ENCODE results near the gene ATP2A1. TPM values are rescaled to one million over a fixed set of nuclear protein-coding genes. Genes with fewer than 3 reads are reported as not detected.

ATP2A1 gene
- total and polyA plus RNA-seq, 2 donors from 2014 or later, result 0.25 to 0.47 TPM

GRCh38 chr16:28893291-28893690, 15.0 kb downstream of the ATP2A1 start:
- H3K4me1 ChIP-seq (ENCODE audit: control insufficient read depth in 2 of 3, insufficient read depth in 2 of 3, low read depth in 1 of 3, low read length in 3 of 3), result no peaks in the 10 kb centered on the region
- FAIRE-seq, result no peak
- no peaks in the 10 kb centered on the region for H3K36me3 ChIP-seq (ENCODE audit: control insufficient read depth in 2 of 3, insufficient read depth in 3 of 3, low read length in 3 of 3)
- H3K27ac ChIP-seq (ENCODE audit: low read depth in 2 of 2, low read length in 2 of 2), result no peak overlapping the region
- no peak for DNase-seq
- TF ChIP-seq CTCF (IDR thresholded peaks at IDR 0.05; ENCODE audit: borderline replicate concordance, extremely low read depth, insufficient read depth), result no peak
- intact Hi-C loops (cut with DNase I), result no loop called here
- no peaks in the 10 kb centered on the region for H3K27me3 ChIP-seq (ENCODE audit: control insufficient read depth, insufficient read depth, low read length)
- H3K9me3 ChIP-seq (ENCODE audit: control insufficient read depth in 2 of 3, insufficient read depth in 1 of 3, low read length in 3 of 3), result no peaks in the 10 kb centered on the region
- H3K4me3 ChIP-seq (ENCODE audit: low read length in 3 of 3), result no peak overlapping the region
- no peak overlapping the region for H3K9ac ChIP-seq (ENCODE audit: low read length in 3 of 3)

GRCh38 chr16:28895609-28896008, 17.3 kb downstream of the ATP2A1 start:
- Histone ChIP-seq H3K36me3 (ENCODE audit: control insufficient read depth in 2 of 3, insufficient read depth in 3 of 3, low read length in 3 of 3) (no peaks in the 10 kb centered on the region), H3K27ac (ENCODE audit: low read depth in 2 of 2, low read length in 2 of 2) (no peak overlapping the region), H3K9ac (ENCODE audit: low read length in 3 of 3) (no peak overlapping the region), H3K4me3 (ENCODE audit: low read length in 3 of 3) (no peak overlapping the region), H3K4me1 (ENCODE audit: control insufficient read depth in 2 of 3, insufficient read depth in 2 of 3, low read depth in 1 of 3, low read length in 3 of 3) (no peaks in the 10 kb centered on the region), H3K9me3 (ENCODE audit: control insufficient read depth in 2 of 3, insufficient read depth in 1 of 3, low read length in 3 of 3) (no peaks in the 10 kb centered on the region), H3K27me3 (ENCODE audit: control insufficient read depth, insufficient read depth, low read length) (no peaks in the 10 kb centered on the region)
- FAIRE-seq (no peak), DNase-seq (no peak)
- no peak for TF ChIP-seq CTCF (IDR thresholded peaks at IDR 0.05; ENCODE audit: borderline replicate concordance, extremely low read depth, insufficient read depth)
- intact Hi-C loops (cut with DNase I), result no loop called here

GRCh38 chr16:28897826-28898225, 19.5 kb downstream of the ATP2A1 start:
- H3K4me1 ChIP-seq (ENCODE audit: control insufficient read depth in 2 of 3, insufficient read depth in 2 of 3, low read depth in 1 of 3, low read length in 3 of 3), result no peaks in the 10 kb centered on the region
- no peak for TF ChIP-seq CTCF (IDR thresholded peaks at IDR 0.05; ENCODE audit: borderline replicate concordance, extremely low read depth, insufficient read depth)
- H3K36me3 ChIP-seq (ENCODE audit: control insufficient read depth in 2 of 3, insufficient read depth in 3 of 3, low read length in 3 of 3), result no peaks in the 10 kb centered on the region
- no peak overlapping the region for H3K9ac ChIP-seq (ENCODE audit: low read length in 3 of 3)
- H3K27me3 ChIP-seq (ENCODE audit: control insufficient read depth, insufficient read depth, low read length), result no peaks in the 10 kb centered on the region
- H3K27ac ChIP-seq (ENCODE audit: low read depth in 2 of 2, low read length in 2 of 2), result no peak overlapping the region
- no peak overlapping the region for H3K4me3 ChIP-seq (ENCODE audit: low read length in 3 of 3)
- no peaks in the 10 kb centered on the region for H3K9me3 ChIP-seq (ENCODE audit: control insufficient read depth in 2 of 3, insufficient read depth in 1 of 3, low read length in 3 of 3)
- intact Hi-C loops (cut with DNase I), result no loop called here
- no peak for FAIRE-seq
- no peak for DNase-seq

- H3K27me3 ChIP-seq (ENCODE audit: control insufficient read depth, insufficient read depth, low read length), result no peaks in the 10 kb centered on the region
- H3K27ac ChIP-seq (ENCODE audit: low read depth in 2 of 2, low read length in 2 of 2), result no peak overlapping the region
- intact Hi-C loops (cut with DNase I), result no loop called here
- no peaks in the 10 kb centered on the region for H3K4me1 ChIP-seq (ENCODE audit: control insufficient read depth in 2 of 3, insufficient read depth in 2 of 3, low read depth in 1 of 3, low read length in 3 of 3)
- TF ChIP-seq CTCF (IDR thresholded peaks at IDR 0.05; ENCODE audit: borderline replicate concordance, extremely low read depth, insufficient read depth), result no peak
- H3K4me3 ChIP-seq (ENCODE audit: low read length in 3 of 3), result no peak overlapping the region
- FAIRE-seq, result no peak
- no peaks in the 10 kb centered on the region for H3K36me3 ChIP-seq (ENCODE audit: control insufficient read depth in 2 of 3, insufficient read depth in 3 of 3, low read length in 3 of 3)
- H3K9me3 ChIP-seq (ENCODE audit: control insufficient read depth in 2 of 3, insufficient read depth in 1 of 3, low read length in 3 of 3), result no peaks in the 10 kb centered on the region
- H3K9ac ChIP-seq (ENCODE audit: low read length in 3 of 3), result no peak overlapping the region
- no peak for DNase-seq
Observed at GRCh38 chr16:28898266-28898665, 20.0 kb downstream of the ATP2A1 start.
